Measurements from ENCODE around the gene PKD1L1.

GRCh38 chr7:47939425-47940036, 8.7 kb downstream of the PKD1L1 start:
- TF ChIP-seq, protein P1, sequence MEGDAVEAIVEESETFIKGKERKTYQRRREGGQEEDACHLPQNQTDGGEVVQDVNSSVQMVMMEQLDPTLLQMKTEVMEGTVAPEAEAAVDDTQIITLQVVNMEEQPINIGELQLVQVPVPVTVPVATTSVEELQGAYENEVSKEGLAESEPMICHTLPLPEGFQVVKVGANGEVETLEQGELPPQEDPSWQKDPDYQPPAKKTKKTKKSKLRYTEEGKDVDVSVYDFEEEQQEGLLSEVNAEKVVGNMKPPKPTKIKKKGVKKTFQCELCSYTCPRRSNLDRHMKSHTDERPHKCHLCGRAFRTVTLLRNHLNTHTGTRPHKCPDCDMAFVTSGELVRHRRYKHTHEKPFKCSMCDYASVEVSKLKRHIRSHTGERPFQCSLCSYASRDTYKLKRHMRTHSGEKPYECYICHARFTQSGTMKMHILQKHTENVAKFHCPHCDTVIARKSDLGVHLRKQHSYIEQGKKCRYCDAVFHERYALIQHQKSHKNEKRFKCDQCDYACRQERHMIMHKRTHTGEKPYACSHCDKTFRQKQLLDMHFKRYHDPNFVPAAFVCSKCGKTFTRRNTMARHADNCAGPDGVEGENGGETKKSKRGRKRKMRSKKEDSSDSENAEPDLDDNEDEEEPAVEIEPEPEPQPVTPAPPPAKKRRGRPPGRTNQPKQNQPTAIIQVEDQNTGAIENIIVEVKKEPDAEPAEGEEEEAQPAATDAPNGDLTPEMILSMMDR (IDR thresholded peaks at IDR 0.05), result no peak
- TF ChIP-seq POLR2A (IDR thresholded peaks at IDR 0.05) (no peak), POLR2AphosphoS5 (IDR thresholded peaks at IDR 0.05) (no peak)

Measured in gastroesophageal sphincter (tissue), 3 donors.